ENCODE results near the gene TCF12.

DNA sequence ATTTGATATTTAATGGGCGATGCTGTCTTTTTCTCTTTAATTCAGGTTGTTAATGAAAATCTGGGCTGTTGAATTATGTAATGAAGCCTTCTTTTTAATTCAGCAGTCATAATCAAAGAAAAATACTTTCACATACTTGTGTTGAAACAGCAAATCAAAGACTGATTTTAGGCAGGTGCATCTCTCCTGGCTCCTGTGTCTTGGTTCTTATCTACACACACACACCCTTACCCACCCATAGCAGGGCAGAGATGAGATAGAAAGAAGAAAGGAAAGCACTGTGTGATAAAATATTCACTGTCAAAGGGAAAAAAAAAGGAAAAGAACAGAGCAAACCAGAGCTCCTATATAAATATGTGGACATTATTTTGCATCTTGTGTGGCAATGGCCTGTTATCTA, 327.3 kb downstream of the TCF12 start:
- no peak for TF ChIP-seq POLR2A (IDR thresholded peaks at IDR 0.05; ENCODE audit: low read depth)
- TF ChIP-seq, protein P1, sequence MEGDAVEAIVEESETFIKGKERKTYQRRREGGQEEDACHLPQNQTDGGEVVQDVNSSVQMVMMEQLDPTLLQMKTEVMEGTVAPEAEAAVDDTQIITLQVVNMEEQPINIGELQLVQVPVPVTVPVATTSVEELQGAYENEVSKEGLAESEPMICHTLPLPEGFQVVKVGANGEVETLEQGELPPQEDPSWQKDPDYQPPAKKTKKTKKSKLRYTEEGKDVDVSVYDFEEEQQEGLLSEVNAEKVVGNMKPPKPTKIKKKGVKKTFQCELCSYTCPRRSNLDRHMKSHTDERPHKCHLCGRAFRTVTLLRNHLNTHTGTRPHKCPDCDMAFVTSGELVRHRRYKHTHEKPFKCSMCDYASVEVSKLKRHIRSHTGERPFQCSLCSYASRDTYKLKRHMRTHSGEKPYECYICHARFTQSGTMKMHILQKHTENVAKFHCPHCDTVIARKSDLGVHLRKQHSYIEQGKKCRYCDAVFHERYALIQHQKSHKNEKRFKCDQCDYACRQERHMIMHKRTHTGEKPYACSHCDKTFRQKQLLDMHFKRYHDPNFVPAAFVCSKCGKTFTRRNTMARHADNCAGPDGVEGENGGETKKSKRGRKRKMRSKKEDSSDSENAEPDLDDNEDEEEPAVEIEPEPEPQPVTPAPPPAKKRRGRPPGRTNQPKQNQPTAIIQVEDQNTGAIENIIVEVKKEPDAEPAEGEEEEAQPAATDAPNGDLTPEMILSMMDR (IDR thresholded peaks at IDR 0.05): no peak
- TF ChIP-seq POLR2AphosphoS5 (IDR thresholded peaks at IDR 0.05): no peak

All from esophagus muscularis mucosa (tissue), 3 donors.